ENCODE results near the gene CYTH2. TPM values are rescaled to one million over a fixed set of nuclear protein-coding genes. Genes with fewer than 3 reads are reported as not detected.

CYTH2 gene, protein sequence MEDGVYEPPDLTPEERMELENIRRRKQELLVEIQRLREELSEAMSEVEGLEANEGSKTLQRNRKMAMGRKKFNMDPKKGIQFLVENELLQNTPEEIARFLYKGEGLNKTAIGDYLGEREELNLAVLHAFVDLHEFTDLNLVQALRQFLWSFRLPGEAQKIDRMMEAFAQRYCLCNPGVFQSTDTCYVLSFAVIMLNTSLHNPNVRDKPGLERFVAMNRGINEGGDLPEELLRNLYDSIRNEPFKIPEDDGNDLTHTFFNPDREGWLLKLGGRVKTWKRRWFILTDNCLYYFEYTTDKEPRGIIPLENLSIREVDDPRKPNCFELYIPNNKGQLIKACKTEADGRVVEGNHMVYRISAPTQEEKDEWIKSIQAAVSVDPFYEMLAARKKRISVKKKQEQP
- total RNA-seq: 62.7 TPM

DNA sequence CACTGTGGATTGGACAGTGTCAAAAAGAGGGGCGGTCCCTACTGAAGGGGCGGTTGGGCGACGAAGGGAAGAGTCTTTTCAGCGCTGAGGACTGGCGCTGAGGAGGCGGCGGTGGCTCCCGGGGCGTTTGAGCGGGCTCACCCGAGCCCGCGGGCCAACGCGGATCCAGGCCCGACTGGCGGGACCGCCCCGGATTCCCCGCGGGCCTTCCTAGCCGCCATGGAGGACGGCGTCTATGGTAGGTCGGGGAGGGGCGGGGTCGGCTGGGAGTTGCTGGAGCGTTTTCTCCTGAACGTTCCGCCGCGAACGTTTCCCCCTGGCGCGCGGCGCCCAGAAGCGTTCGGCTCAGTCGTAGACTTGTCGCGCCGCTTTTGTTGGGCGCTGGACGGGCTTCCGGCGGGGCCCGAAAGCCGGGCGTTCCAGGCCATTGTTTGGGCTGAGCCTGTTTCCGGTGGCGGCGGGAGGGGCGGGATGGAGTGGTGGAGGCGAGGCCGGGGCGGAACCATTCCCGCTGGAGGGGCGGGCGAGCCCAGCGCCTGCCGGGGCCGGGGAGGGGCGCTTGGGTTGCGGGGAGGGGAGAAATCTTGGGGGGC lies at the start of gene CYTH2:
TSS of gene CYTH2 (plus strand) at position 81 of the 593 bp plus-strand sequence. CDS start at position 220, 139 bp downstream.
- no peak for DNase-seq (ENCODE audit: low read depth in 2 of 3, low spot score in 2 of 3)

DNA sequence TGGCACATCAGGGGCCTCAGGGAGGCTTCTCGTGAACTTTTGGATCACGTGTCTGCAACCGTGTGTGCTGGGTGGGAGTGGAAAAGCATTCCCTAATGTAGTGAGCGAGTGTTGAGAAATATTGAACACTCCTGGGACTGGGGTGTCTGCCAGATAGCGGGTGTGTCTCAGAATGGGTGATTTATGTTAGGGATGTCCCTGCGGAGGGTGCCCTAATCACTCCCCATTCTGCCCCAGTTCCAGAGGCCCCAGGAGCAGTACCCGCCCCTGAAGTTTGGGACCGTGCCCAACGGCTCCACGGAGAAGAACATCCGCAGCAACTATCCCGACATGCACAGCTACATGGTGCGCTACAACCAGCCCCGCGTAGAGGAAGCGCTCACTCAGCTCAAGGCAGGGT lies 47.6 kb upstream of the CYTH2 start:
- no peak for DNase-seq (ENCODE audit: low read depth in 2 of 3, low spot score in 2 of 3)

DNA sequence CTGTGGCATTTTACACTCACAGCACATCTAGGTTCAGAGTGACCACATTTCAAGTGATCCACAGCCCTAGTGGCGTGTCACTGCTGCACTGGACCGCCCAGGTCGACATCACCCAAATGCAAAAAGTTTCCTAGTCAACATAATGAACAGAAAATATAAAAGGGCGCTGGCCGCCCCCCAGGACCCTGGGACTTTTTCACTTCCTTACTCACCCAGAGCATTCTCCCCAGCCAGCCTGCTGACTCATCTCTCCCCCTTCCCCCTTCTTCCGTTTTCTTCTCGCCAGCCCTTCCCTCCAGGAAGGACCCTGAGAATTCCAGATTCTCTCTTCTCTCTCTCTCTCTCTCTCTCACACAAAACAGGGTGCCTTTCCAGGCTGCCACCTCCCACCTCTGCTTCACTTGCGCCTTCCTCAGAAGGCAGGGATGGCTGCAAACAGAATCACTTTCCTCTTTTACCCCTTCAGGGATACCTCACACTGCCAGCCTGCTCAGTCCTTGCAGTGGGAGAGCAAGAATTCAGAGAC lies 44.4 kb upstream of the CYTH2 start:
- peak in 2 of 3 donors; percentile 37 to 61 for DNase-seq (ENCODE audit: low read depth in 2 of 3, low spot score in 2 of 3)

DNA sequence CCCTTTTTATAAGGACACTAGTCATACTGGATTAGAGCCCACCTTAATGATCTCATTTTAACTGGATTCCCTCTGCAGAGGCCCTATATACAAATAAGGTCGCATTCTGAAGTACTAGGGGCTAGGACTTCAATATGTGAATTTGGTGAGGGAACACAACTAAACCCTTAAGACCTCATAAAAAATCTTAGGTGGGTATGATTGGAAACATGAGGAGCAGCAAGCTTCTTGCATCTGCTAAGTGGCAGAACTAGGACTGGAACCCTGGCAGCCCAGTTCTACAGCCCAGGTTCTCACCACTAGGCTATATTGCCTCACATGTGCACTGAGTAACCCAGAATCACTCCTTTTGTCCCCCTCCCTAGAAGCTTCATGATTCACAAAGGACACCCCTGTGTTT lies 40.5 kb upstream of the CYTH2 start:
- DNase-seq (ENCODE audit: low read depth in 2 of 3, low spot score in 2 of 3): no peak

DNA sequence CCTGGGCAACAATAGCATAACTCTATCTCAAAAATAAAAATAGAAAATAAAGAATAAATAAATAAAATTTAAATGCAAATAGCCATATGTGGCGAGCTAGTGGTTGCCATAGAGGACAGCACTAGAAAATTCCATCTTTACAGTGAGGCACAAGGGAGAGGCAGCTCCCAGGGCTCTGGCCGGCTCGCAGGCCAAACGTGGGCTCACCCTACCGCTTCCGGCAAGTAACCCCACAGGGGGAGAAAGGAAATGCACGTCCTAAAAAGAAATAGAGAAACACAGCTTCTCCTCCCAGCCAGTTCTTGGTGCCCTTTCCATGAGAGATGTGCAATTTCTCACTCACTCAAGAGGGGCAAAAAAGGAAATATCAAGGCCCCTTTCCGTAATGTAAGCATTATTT lies 35.8 kb upstream of the CYTH2 start:
- DNase-seq (ENCODE audit: low read depth in 2 of 3, low spot score in 2 of 3): no peak

DNA sequence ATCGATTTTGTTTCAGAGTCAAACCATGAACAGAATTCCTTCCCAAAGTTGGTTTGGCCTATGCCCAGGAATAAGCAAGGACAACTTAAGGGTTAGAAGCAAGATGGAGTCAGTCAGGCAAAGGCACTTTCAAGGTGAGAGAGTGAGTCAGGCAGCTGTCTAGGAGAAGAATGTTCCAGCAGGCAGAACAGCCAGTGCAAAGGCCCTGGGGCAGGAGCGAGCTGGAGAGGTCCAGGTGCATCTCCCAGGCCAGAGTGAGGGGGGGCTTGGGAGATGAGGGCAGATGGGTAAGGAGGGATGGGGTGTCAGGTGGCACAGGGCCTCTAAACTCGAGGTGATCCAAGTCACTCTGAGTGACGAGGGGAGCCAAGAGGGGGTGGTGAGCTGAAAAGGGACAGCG lies 32.6 kb upstream of the CYTH2 start:
- no peak for DNase-seq (ENCODE audit: low read depth in 2 of 3, low spot score in 2 of 3)

DNA sequence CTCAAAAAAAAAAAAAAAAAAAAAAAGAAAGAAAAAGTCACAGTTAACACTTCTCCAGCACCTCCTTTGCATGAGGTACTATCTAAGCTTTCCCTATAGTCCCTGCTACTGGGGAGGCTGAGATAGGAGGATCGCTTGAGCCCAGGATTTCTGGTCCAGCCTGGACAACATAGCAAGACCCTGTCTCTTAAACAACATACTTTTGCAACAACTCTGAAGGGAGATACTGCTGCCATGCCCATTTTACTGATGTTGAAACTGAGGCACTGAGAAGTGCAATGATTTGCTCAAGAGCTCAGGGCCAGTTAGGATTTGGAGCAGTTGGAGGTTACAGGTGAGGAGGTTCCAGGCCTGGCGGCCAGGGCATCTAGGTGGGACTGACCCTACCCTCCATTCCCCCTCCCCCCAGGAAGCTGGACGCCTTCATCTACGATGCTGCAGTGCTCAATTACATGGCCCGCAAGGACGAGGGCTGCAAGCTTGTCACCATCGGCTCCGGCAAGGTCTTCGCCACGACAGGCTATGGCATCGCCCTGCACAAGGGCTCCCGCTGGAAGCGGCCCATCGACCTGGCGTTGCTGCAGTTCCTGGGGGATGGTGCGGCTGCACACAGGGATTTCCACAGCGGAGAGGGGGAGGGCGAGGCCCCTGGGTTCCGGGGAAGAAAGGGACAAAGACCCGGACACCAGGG lies 27.7 kb upstream of the CYTH2 start:
- DNase-seq (ENCODE audit: low read depth in 2 of 3, low spot score in 2 of 3): no peak

DNA sequence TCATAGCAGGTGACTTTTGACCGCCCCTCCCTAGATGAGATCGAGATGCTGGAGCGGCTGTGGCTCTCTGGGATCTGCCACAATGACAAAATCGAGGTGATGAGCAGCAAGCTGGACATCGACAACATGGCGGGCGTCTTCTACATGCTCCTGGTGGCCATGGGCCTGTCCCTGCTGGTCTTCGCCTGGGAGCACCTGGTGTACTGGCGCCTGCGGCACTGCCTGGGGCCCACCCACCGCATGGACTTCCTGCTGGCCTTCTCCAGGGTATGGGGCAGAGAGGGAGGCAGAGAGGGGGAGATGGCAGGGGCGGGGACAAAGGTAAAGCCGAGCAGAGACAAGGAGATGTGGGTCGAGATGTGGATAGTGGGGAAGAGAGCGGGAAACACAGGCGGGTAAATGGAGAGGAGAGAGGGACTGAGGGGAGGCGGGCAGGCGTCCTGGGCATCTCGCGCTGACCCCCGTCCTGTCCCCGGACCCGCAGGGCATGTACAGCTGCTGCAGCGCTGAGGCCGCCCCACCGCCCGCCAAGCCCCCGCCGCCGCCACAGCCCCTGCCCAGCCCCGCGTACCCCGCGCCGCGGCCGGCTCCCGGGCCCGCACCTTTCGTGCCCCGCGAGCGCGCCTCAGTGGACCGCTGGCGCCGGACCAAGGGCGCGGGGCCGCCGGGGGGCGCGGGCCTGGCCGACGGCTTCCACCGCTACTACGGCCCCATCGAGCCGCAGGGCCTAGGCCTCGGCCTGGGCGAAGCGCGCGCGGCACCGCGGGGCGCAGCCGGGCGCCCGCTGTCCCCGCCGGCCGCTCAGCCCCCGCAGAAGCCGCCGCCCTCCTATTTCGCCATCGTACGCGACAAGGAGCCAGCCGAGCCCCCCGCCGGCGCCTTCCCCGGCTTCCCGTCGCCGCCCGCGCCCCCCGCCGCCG lies 26.8 kb upstream of the CYTH2 start:
- no peak for DNase-seq (ENCODE audit: low read depth in 2 of 3, low spot score in 2 of 3)

DNA sequence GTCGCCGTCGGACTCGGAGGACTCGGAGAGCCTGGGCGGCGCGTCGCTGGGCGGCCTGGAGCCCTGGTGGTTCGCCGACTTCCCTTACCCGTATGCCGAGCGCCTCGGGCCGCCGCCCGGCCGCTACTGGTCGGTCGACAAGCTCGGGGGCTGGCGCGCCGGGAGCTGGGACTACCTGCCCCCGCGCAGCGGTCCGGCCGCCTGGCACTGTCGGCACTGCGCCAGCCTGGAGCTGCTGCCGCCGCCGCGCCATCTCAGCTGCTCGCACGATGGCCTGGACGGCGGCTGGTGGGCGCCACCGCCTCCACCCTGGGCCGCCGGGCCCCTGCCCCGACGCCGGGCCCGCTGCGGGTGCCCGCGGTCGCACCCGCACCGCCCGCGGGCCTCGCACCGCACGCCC lies 25.9 kb upstream of the CYTH2 start:
- peak in 1 of 3 donors; percentile 27 for DNase-seq (ENCODE audit: low read depth in 2 of 3, low spot score in 2 of 3)

DNA sequence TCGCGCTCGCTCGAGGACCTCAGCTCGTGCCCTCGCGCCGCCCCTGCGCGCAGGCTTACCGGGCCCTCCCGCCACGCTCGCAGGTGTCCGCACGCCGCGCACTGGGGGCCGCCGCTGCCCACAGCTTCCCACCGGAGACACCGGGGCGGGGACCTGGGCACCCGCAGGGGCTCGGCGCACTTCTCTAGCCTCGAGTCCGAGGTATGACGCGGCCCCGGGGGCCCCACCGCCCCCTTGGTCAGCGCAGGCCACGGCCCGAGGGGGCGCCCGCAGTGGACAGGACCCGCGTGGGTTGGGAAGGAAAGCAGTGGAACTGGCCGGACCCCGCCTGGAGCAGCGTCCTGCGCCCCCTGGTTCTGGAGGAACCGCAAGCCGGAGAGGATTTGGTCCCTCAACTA lies 25.4 kb upstream of the CYTH2 start:
- DNase-seq (ENCODE audit: low read depth in 2 of 3, low spot score in 2 of 3): no peak

DNA sequence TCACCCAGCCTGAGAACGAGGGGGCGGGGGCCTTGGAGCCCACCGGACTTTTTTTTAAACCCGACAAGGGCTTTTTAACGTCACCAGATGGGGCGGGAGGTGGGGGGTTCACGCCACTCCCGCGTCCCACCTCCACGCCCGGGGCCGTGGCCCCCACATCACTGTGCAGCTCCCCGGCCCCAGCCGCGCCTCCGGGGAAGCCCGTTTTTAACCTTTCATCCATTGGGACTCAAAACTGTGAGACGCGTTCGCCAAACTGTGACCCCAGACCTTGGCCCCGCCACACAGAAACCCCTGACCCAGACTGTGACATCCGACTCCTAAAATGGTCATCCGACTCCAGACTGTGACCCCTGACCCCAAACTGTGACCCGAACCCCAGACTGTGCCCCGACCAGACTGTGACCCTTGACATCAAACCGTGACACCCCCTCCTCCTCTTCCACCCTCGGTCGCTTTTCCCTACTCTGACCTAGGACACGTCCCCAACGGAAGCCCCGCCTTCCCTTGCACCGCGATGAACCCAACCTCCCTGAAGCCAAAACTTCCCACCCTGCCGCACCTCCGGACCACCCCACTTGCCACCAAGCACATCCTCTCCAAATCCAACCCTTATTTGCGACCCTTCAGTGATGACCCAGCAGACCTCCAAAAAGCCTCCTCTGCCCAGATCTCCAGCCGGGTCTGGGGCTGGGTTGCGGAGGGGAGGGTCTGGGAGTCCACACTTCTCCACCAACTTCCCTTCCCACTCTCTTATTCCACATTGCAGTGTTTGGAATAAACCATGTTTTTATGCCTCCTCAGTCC lies 24.8 kb upstream of the CYTH2 start:
- DNase-seq (ENCODE audit: low read depth in 2 of 3, low spot score in 2 of 3): no peak

DNA sequence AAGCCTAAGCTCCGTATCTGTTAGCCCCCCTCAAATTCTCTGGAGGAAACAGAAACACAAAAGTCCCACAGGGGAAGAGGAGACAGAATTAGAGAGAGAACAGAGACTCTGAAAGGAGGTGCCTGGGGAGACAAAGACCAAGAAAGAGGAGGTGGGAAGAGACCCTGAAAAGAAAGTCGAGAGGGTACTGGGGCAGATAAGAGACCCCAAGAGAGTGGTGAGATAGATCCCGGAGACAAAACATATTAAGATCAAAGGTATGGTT lies 24.3 kb upstream of the CYTH2 start:
- DNase-seq (ENCODE audit: low read depth in 2 of 3, low spot score in 2 of 3): no peak

DNA sequence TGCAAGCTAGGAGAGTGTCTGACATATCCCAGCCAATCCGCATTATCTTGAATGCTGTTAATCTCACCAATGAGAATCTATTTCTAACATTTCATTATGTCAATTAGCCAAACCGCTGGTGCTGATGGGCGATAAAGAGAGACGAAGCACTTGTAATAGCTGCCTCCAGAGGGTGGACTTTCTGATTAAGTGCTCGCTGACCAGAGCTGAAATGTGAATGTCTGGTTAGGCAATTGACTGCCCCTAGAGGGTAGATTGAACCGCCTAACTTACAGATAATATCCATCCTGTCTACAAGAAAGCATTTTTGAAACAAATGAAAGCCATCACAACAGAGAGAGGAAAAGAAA lies 23.9 kb upstream of the CYTH2 start:
- peak in 2 of 3 donors; percentile 60 to 67 for DNase-seq (ENCODE audit: low read depth in 2 of 3, low spot score in 2 of 3)

DNA sequence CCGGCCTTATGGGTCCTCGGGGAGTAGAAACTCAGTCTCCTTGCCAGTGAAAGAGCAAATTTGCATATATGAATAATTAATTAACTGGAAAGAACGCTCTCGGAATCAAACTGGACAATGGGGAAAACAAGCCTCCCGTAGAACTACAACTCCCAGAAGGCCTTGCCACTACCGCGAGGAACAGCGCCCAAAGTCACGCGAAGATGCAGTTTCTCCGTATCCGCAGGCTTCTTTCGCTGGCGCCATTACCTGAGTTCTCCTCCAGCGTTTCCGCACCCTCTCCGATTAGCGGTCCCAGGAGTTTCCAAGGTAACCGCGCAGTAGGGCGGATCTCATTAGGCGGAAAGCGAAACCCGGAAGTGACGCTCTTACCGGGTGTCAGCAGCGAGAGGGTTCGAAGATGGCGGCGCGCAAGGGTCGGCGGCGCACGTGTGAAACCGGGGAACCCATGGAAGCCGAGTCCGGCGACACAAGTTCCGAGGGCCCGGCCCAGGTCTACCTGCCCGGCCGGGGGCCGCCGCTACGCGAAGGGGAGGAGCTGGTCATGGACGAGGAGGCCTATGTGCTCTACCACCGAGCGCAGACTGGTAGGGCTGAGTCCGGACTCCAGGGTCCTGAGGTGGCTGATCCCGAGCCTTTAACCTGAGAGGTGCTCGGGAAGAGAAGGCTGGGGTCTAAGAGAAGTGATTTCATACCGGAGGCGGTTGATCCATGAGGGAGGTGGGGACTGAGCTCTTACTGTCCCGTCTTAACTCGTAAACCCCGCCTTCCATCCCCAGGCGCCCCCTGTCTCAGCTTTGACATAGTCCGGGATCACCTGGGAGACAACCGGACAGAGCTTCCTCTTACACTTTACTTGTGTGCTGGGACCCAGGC lies 23.3 kb upstream of the CYTH2 start, which contains the start of gene GRWD1:
TSS of gene GRWD1 (plus strand) at position 378 of the 876 bp plus-strand sequence. CDS start at position 401, 23 bp downstream.
- DNase-seq (ENCODE audit: low read depth in 2 of 3, low spot score in 2 of 3): peak; percentile 90 to 99 (median 97)

DNA sequence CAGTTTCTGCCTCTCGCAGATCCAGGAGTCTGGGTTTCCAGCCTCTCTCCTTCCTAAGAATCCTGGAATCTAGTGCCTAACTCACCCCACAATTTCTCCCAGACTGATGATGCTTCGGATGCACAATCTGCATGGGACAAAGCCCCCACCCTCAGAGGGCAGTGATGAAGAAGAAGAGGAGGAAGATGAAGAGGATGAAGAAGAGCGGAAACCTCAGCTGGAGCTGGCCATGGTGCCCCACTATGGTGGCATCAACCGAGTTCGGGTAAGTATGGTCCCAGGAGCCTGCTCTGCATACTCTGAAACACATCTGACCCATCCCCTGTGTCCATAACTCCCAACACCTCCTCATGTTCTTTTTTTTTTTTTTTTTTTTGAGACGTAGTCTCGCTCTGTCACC lies 22.6 kb upstream of the CYTH2 start:
- DNase-seq (ENCODE audit: low read depth in 2 of 3, low spot score in 2 of 3): no peak

DNA sequence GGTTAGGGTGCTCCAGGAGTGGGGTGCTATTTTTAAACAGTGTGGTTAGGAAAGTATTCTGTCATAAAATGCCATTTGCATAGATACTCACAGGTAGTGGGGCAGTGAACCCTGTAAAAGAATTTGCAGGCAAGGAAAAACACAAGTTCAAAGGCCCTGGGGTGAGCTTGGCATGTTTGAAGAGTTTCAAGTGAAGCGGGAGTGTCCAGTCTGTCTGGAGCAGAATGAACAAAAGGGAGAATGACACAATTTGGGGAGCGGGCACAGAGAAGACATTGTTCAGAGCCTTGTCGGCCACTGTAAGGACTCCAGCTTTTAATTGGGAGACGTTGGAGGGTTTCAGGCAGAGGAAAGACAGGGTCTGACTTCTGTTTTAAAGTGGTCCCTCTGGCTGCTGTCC lies 20.6 kb upstream of the CYTH2 start:
- DNase-seq (ENCODE audit: low read depth in 2 of 3, low spot score in 2 of 3): no peak

DNA sequence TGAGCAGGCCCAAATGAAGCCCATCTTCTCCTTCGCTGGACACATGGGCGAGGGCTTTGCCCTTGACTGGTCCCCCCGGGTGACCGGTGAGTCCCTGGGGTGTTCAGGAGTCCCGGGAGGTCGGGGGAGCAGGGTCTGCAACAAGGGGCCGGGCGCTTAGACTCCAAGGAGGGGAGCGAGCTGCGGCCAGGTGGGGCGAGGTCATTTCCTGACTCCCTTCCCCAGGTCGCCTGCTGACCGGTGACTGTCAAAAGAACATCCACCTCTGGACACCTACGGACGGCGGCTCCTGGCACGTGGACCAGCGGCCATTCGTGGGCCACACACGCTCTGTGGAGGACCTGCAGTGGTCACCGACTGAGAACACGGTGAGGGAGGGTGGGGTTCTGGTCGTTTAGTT lies 18.7 kb upstream of the CYTH2 start:
- DNase-seq (ENCODE audit: low read depth in 2 of 3, low spot score in 2 of 3): no peak

DNA sequence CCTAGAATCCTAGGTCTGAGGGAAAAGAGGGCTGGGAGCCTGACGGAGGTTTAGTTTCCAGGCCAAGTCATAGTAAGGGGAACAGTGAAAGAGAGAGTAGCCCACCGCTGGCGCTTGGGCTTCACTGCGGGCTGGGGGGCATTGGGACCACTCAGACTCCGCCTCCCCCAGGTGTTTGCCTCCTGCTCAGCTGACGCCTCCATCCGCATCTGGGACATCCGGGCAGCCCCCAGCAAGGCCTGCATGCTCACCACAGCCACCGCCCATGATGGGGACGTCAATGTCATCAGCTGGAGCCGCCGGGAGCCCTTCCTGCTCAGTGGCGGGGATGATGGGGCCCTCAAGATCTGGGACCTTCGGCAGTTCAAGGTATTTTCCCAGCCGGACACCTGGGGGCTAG lies 18.3 kb upstream of the CYTH2 start:
- no peak for DNase-seq (ENCODE audit: low read depth in 2 of 3, low spot score in 2 of 3)

DNA sequence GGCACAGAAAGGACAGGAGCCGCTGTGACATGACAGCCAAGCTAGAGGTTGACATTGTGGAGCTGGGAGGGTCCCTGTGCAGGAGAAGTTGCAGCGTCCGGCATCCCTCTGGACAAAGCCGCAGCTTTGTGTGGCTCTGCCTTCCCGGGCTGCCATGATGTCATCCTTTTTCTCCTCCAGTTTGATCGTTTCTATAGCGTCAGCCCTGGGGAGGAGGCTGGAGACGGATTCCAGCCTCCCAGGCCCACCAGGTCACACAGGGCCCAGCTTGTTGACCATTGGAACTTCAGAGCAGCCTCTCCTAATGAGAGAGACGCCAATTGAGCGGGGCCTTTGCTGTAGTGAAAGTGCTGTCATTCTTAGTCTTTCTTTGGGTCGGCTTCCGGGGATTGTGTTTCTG lies 17.5 kb upstream of the CYTH2 start:
- no peak for DNase-seq (ENCODE audit: low read depth in 2 of 3, low spot score in 2 of 3)

Measured in hematopoietic multipotent progenitor cell (in vitro differentiated cells).